HL-60 (cell line): ENCODE measurements around the gene RPS6KL1.

Source experiments
- DNase-seq, 2 experiments: peaks; one replicate each; pipeline ENCODE4 v3.0.0-alpha.2; 2010 to 2020; ENCODE audit warnings: low read depth in 1 of 2, low spot score in 1 of 2
- H3K27ac ChIP-seq: fragments of 250-450 bp; sonication (Bioruptor Pico); replicated peaks from 2 replicates; pipeline ENCODE4 v1.5.1; 2020; ENCODE audit warnings: mild to moderate bottlenecking, moderate library complexity
- H3K27me3 ChIP-seq: fragments of 250-450 bp; sonication (Bioruptor Pico); 2 replicates; pipeline ENCODE4 v1.5.1; 2021; ENCODE audit warnings: mild to moderate bottlenecking, moderate library complexity; ENCODE audit not compliant: insufficient read depth, poor library complexity, severe bottlenecking
- H3K4me3 ChIP-seq: replicated peaks from 2 replicates; pipeline ENCODE4 v1.5.1; 2011; ENCODE audit warnings: mild to moderate bottlenecking, control low read depth, low read length; ENCODE audit not compliant: insufficient read depth
- CTCF ChIP-seq: IDR thresholded peaks from one replicate; pipeline ENCODE4 v1.5.1; 2011; ENCODE audit warnings: low read length, control low read depth, inconsistent platforms; ENCODE audit not compliant: insufficient read depth
- GABPA ChIP-seq: IDR thresholded peaks from 2 replicates; pipeline ENCODE4 v1.6.1; 2012; ENCODE audit warnings: low read depth
- POLR2AphosphoS5 ChIP-seq: IDR thresholded peaks from 2 replicates; pipeline ENCODE4 v1.6.1; 2012; ENCODE audit warnings: low read depth
- SPI1 ChIP-seq: IDR thresholded peaks from 2 replicates; pipeline ENCODE4 v1.6.1; 2012; ENCODE audit warnings: low read depth, mild to moderate bottlenecking, borderline replicate concordance
- TF ChIP-seq, protein P1 (sequence below): IDR thresholded peaks from 2 replicates; pipeline ENCODE4 v1.6.1; 2012; ENCODE audit warnings: low read depth; ENCODE audit not compliant: insufficient replicate concordance

Gene RPS6KL1

DNA sequence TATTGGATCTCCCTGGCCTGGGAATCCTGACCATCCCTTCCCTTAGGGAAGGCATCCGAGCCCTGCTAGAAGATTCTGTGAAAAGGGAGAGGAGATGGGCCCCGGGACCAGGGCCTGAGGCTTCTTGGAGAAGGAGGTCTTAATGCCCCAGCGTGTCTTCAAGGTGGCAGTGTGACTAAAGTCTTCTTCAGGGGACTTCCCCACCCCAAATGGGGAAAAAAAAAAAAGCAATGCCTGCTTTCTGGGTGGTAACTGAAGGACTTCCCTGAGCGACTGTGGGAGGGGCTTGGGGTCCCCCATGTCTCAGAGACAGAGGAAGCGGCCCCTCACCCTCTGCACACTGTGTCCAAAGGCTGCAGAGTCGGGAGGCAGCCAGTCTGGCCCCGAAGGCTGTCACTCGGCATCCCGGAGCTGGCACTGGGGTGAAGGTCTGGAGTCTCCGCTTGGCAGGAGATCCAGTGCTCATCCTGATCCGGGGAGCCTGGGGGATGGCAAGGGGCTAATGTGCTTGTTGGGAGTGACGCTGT is 40.2 kb upstream of the RPS6KL1 start:
- H3K4me3 ChIP-seq: no peak overlapping the region
- TF ChIP-seq CTCF (no peak), POLR2AphosphoS5 (no peak), GABPA (no peak), SPI1 (no peak)
- TF ChIP-seq, protein P1, sequence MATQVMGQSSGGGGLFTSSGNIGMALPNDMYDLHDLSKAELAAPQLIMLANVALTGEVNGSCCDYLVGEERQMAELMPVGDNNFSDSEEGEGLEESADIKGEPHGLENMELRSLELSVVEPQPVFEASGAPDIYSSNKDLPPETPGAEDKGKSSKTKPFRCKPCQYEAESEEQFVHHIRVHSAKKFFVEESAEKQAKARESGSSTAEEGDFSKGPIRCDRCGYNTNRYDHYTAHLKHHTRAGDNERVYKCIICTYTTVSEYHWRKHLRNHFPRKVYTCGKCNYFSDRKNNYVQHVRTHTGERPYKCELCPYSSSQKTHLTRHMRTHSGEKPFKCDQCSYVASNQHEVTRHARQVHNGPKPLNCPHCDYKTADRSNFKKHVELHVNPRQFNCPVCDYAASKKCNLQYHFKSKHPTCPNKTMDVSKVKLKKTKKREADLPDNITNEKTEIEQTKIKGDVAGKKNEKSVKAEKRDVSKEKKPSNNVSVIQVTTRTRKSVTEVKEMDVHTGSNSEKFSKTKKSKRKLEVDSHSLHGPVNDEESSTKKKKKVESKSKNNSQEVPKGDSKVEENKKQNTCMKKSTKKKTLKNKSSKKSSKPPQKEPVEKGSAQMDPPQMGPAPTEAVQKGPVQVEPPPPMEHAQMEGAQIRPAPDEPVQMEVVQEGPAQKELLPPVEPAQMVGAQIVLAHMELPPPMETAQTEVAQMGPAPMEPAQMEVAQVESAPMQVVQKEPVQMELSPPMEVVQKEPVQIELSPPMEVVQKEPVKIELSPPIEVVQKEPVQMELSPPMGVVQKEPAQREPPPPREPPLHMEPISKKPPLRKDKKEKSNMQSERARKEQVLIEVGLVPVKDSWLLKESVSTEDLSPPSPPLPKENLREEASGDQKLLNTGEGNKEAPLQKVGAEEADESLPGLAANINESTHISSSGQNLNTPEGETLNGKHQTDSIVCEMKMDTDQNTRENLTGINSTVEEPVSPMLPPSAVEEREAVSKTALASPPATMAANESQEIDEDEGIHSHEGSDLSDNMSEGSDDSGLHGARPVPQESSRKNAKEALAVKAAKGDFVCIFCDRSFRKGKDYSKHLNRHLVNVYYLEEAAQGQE: no peak
- peak overlapping the region; percentile 76; the same call in 1 of the 2 replicates for H3K27ac ChIP-seq
- no peaks in the 10 kb centered on the region for H3K27me3 ChIP-seq
- no peak for DNase-seq

- peak; percentile 86 for TF ChIP-seq SPI1
- TF ChIP-seq CTCF: no peak
- no peak for TF ChIP-seq GABPA
- TF ChIP-seq, protein P1: no peak
- TF ChIP-seq POLR2AphosphoS5: no peak
- no peak overlapping the region for H3K4me3 ChIP-seq
- peak in 1 of 2 experiments; percentile 76 for DNase-seq
- peak overlapping the region; percentile 76 for H3K27ac ChIP-seq
- no peaks in the 10 kb centered on the region for H3K27me3 ChIP-seq
Observed at GRCh38 chr14:74962493-74962892, 39.4 kb upstream of the RPS6KL1 start.

DNA sequence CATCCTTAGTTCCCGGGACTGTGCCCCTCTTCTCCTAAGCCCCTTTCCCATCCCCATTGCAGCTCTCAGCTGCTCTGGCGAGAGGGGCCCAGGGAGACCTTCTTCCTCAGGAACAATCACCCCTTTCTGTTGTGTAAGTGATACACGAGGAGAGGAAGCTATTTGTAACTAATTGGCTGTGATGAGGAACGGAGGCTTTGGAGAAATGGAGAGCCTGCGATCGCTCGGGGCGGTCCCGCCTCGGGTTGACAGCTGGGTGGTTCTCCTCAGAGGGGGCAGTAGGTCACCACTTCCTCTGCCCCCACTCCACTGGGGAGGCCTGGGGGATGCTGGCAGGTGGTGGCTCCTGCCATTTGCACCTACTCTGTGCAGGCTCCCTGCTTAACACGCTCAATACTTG is 39.0 kb upstream of the RPS6KL1 start:
- DNase-seq: no peak
- TF ChIP-seq SPI1 (no peak), CTCF (no peak), POLR2AphosphoS5 (no peak), GABPA (no peak)
- TF ChIP-seq, protein P1: no peak
- peak overlapping the region; percentile 76 for H3K27ac ChIP-seq
- H3K4me3 ChIP-seq: no peak overlapping the region
- H3K27me3 ChIP-seq: no peaks in the 10 kb centered on the region
